Ishikawa (cell line): ENCODE results near the gene CDR2L.

Experiments
- CEBPB ChIP-seq: IDR thresholded peaks from 2 replicates; pipeline ENCODE4 v1.6.1; 2012
- CREB1 ChIP-seq: IDR thresholded peaks from 2 replicates; pipeline ENCODE4 v1.6.1; 2012; ENCODE audit warnings: low read depth
- EGR1 ChIP-seq: IDR thresholded peaks from 2 replicates; pipeline ENCODE4 v1.6.1; 2012
- EP300 ChIP-seq: IDR thresholded peaks from 2 replicates; pipeline ENCODE4 v1.6.1; 2012; ENCODE audit warnings: borderline replicate concordance
- FOXM1 ChIP-seq: IDR thresholded peaks from 2 replicates; pipeline ENCODE4 v1.6.1; 2012; ENCODE audit warnings: low read depth, borderline replicate concordance
- MAX ChIP-seq: IDR thresholded peaks from 2 replicates; pipeline ENCODE4 v1.6.1; 2012
- NFIC ChIP-seq: IDR thresholded peaks from 2 replicates; pipeline ENCODE4 v1.6.1; 2012
- RAD21 ChIP-seq: IDR thresholded peaks from 2 replicates; pipeline ENCODE4 v1.6.1; 2012; ENCODE audit warnings: low read depth
- REST ChIP-seq: IDR thresholded peaks from 2 replicates; pipeline ENCODE4 v1.6.1; 2012; ENCODE audit warnings: low read depth, mild to moderate bottlenecking
- TAF1 ChIP-seq: IDR thresholded peaks from 2 replicates; pipeline ENCODE4 v1.6.1; 2012; ENCODE audit warnings: low read depth, mild to moderate bottlenecking
- TCF12 ChIP-seq: IDR thresholded peaks from 2 replicates; pipeline ENCODE4 v1.6.1; 2012; ENCODE audit warnings: low read depth
- TEAD4 ChIP-seq: IDR thresholded peaks from 2 replicates; pipeline ENCODE4 v1.6.1; 2012
- USF1 ChIP-seq: IDR thresholded peaks from 2 replicates; pipeline ENCODE4 v1.6.1; 2012
- YY1 ChIP-seq: IDR thresholded peaks from 2 replicates; pipeline ENCODE4 v1.6.1; 2012; ENCODE audit warnings: low read depth
- ZBTB7A ChIP-seq: IDR thresholded peaks from 2 replicates; pipeline ENCODE4 v1.6.1; 2012; ENCODE audit warnings: low read depth

Gene CDR2L

GRCh38 chr17:75036643-75037268 lies 49.3 kb downstream of the CDR2L start:
- no peak for TF ChIP-seq MAX
- no peak for TF ChIP-seq NFIC
- no peak for TF ChIP-seq EP300
- TF ChIP-seq RAD21: no peak
- no peak for TF ChIP-seq EGR1
- no peak for TF ChIP-seq CEBPB
- TF ChIP-seq TEAD4: no peak
- no peak for TF ChIP-seq CREB1
- no peak for TF ChIP-seq TAF1
- no peak for TF ChIP-seq REST
- no peak for TF ChIP-seq FOXM1
- no peak for TF ChIP-seq TCF12
- TF ChIP-seq YY1: no peak
- no peak for TF ChIP-seq ZBTB7A
- no peak for TF ChIP-seq USF1

GRCh38 chr17:75039238-75039637 lies 51.8 kb downstream of the CDR2L start:
- no peak for TF ChIP-seq YY1
- no peak for TF ChIP-seq EGR1
- no peak for TF ChIP-seq FOXM1
- no peak for TF ChIP-seq TCF12

GRCh38 chr17:75041656-75042280 lies 54.3 kb downstream of the CDR2L start:
- no peak for TF ChIP-seq TCF12
- no peak for TF ChIP-seq NFIC

GRCh38 chr17:75044716-75045115 lies 57.3 kb downstream of the CDR2L start:
- TF ChIP-seq TAF1 (no peak), EGR1 (no peak), USF1 (no peak), CEBPB (no peak), EP300 (no peak), TCF12 (no peak), ZBTB7A (no peak), YY1 (no peak), CREB1 (no peak), RAD21 (no peak), MAX (no peak), REST (no peak), NFIC (no peak), TEAD4 (no peak), FOXM1 (no peak)

- no peak for TF ChIP-seq RAD21
- peak; percentile 54; the same call in 1 of the 2 replicates for TF ChIP-seq CREB1
- TF ChIP-seq ZBTB7A: peak; percentile 62; the same call in 1 of the 2 replicates
- TF ChIP-seq FOXM1: no peak
- peak; percentile 57 for TF ChIP-seq CEBPB
- TF ChIP-seq YY1: peak; percentile 93
- peak; percentile 91 for TF ChIP-seq EGR1
- 0 out of 2 replicates have a peak, but pooled peaks have one; percentile 9 for TF ChIP-seq EP300
- TF ChIP-seq TCF12: peak; percentile 17; the same call in 1 of the 2 replicates
- peak; percentile 83 for TF ChIP-seq TAF1
- peak; percentile 58 for TF ChIP-seq MAX
- TF ChIP-seq REST: no peak
These were observed 59.2 kb downstream of the CDR2L start, which contains the start of the genes ATP5PD and KCTD2 for GRCh38 chr17:75046407-75047289. Gene ATP5PD (minus strand): TSS chr17:75046969. CDS start chr17:75042650, 4,319 bp downstream. Gene KCTD2 (plus strand): TSS chr17:75047225. CDS start chr17:75047251, 26 bp downstream.
